ENCODE measurements around the gene KCNMA1.

DNA sequence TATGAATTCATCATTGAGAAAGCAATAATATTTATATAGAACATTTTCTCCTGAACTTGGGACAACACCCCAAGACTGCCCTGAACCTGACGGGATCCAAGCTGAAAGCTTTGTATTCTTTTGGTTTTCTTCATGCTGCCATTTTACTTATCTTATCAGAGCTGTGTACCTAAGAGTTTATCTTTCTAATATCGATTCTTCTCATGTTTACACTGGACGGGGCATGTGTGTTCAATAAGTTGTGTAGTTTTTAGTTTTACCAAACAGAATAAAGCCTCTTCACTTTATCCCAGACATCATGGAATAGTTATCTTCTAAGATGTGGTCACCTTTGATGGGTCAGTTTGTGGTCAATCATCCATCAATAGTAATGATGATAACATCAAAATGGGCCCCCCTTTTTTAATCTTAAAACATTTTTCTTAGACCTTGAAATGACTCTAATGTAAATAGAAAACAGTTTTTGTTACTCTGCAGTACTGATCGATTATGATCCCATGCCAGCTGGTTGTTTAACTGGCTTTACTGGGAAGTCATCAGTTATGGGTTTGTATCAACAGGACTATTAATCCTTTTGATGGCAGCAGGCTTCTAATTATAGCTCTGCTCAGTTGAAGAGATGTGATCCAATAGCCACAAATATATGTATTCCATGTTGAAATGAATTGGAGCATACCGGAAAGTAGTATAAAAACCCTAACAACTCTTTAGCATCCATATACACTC, 446.1 kb downstream of the KCNMA1 start:
- TF ChIP-seq, protein P1, sequence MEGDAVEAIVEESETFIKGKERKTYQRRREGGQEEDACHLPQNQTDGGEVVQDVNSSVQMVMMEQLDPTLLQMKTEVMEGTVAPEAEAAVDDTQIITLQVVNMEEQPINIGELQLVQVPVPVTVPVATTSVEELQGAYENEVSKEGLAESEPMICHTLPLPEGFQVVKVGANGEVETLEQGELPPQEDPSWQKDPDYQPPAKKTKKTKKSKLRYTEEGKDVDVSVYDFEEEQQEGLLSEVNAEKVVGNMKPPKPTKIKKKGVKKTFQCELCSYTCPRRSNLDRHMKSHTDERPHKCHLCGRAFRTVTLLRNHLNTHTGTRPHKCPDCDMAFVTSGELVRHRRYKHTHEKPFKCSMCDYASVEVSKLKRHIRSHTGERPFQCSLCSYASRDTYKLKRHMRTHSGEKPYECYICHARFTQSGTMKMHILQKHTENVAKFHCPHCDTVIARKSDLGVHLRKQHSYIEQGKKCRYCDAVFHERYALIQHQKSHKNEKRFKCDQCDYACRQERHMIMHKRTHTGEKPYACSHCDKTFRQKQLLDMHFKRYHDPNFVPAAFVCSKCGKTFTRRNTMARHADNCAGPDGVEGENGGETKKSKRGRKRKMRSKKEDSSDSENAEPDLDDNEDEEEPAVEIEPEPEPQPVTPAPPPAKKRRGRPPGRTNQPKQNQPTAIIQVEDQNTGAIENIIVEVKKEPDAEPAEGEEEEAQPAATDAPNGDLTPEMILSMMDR (IDR thresholded peaks at IDR 0.05 in 2 of 3, conservative IDR thresholded peaks at IDR 0.05 in 1 of 3; ENCODE audit: borderline replicate concordance in 1 of 3, insufficient read depth in 1 of 3, low read depth in 2 of 3, low read length in 2 of 3) = no peak
- no peak for TF ChIP-seq POLR2AphosphoS5 (IDR thresholded peaks at IDR 0.05; ENCODE audit: low read depth, low read length)
- TF ChIP-seq, protein P2, sequence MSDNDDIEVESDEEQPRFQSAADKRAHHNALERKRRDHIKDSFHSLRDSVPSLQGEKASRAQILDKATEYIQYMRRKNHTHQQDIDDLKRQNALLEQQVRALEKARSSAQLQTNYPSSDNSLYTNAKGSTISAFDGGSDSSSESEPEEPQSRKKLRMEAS (IDR thresholded peaks at IDR 0.05) = no peak
- TF ChIP-seq, protein P3, sequence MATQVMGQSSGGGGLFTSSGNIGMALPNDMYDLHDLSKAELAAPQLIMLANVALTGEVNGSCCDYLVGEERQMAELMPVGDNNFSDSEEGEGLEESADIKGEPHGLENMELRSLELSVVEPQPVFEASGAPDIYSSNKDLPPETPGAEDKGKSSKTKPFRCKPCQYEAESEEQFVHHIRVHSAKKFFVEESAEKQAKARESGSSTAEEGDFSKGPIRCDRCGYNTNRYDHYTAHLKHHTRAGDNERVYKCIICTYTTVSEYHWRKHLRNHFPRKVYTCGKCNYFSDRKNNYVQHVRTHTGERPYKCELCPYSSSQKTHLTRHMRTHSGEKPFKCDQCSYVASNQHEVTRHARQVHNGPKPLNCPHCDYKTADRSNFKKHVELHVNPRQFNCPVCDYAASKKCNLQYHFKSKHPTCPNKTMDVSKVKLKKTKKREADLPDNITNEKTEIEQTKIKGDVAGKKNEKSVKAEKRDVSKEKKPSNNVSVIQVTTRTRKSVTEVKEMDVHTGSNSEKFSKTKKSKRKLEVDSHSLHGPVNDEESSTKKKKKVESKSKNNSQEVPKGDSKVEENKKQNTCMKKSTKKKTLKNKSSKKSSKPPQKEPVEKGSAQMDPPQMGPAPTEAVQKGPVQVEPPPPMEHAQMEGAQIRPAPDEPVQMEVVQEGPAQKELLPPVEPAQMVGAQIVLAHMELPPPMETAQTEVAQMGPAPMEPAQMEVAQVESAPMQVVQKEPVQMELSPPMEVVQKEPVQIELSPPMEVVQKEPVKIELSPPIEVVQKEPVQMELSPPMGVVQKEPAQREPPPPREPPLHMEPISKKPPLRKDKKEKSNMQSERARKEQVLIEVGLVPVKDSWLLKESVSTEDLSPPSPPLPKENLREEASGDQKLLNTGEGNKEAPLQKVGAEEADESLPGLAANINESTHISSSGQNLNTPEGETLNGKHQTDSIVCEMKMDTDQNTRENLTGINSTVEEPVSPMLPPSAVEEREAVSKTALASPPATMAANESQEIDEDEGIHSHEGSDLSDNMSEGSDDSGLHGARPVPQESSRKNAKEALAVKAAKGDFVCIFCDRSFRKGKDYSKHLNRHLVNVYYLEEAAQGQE (IDR thresholded peaks at IDR 0.05; ENCODE audit: low read depth) = no peak
- TF ChIP-seq, protein P4, sequence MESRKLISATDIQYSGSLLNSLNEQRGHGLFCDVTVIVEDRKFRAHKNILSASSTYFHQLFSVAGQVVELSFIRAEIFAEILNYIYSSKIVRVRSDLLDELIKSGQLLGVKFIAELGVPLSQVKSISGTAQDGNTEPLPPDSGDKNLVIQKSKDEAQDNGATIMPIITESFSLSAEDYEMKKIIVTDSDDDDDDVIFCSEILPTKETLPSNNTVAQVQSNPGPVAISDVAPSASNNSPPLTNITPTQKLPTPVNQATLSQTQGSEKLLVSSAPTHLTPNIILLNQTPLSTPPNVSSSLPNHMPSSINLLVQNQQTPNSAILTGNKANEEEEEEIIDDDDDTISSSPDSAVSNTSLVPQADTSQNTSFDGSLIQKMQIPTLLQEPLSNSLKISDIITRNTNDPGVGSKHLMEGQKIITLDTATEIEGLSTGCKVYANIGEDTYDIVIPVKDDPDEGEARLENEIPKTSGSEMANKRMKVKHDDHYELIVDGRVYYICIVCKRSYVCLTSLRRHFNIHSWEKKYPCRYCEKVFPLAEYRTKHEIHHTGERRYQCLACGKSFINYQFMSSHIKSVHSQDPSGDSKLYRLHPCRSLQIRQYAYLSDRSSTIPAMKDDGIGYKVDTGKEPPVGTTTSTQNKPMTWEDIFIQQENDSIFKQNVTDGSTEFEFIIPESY (IDR thresholded peaks at IDR 0.05; ENCODE audit: extremely low read depth, insufficient replicate concordance, low read length) = no peak
- no peak for TF ChIP-seq POLR2A (IDR thresholded peaks at IDR 0.05; ENCODE audit: borderline replicate concordance, extremely low read depth, insufficient read depth, insufficient read length)
- no peak for TF ChIP-seq JUND (IDR thresholded peaks at IDR 0.05)
- no peak for TF ChIP-seq EZH2 (IDR thresholded peaks at IDR 0.05)
- TF ChIP-seq, protein P5, sequence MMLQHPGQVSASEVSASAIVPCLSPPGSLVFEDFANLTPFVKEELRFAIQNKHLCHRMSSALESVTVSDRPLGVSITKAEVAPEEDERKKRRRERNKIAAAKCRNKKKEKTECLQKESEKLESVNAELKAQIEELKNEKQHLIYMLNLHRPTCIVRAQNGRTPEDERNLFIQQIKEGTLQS (IDR thresholded peaks at IDR 0.05) = no peak

Data from HCT116 (cell line).